HFF-Myc (cell line): ENCODE results near the gene USP26.
"Not testable (repeated sequence)": the region's sequence is repeated elsewhere in the genome, so short reads cannot be mapped to it uniquely, and the experiment has no call there.

ENCODE experiments used
- DNase-seq: peaks from one replicate; pipeline ENCODE4 v3.0.0-alpha.2; 2011; ENCODE audit warnings: low read depth; ENCODE audit errors: extremely low read depth
- H3K4me3 ChIP-seq: replicated peaks from 2 replicates; pipeline ENCODE4 v1.5.1; 2011; ENCODE audit warnings: low read depth, mild to moderate bottlenecking, control low read depth, low read length
- TF ChIP-seq, protein P1 (sequence below): IDR thresholded peaks from 2 replicates; pipeline ENCODE4 v1.5.1; 2012; ENCODE audit warnings: mild to moderate bottlenecking, low read depth, low read length, control low read depth; ENCODE audit errors: missing control alignments

Gene USP26

DNA sequence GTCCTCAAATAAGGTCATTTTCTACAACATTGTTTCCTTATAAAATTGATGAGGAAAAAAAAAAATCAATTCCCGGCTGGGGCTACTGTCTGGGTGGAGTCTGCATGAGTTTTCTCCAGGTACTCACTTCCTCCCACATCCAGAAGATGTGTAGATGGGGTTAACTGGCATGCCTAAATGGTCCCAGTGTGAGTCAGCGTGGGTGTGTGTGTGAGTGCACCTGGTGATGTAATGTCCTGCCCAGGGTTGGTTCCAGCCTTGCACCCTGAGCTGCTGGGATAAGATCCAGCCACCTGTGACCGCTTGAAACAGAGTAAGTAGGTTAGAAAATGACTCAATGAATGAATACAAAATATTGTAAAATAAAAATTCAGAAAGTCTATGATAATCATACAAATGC is 11.1 kb downstream of the USP26 start:
- no peak for DNase-seq
- TF ChIP-seq, protein P1, sequence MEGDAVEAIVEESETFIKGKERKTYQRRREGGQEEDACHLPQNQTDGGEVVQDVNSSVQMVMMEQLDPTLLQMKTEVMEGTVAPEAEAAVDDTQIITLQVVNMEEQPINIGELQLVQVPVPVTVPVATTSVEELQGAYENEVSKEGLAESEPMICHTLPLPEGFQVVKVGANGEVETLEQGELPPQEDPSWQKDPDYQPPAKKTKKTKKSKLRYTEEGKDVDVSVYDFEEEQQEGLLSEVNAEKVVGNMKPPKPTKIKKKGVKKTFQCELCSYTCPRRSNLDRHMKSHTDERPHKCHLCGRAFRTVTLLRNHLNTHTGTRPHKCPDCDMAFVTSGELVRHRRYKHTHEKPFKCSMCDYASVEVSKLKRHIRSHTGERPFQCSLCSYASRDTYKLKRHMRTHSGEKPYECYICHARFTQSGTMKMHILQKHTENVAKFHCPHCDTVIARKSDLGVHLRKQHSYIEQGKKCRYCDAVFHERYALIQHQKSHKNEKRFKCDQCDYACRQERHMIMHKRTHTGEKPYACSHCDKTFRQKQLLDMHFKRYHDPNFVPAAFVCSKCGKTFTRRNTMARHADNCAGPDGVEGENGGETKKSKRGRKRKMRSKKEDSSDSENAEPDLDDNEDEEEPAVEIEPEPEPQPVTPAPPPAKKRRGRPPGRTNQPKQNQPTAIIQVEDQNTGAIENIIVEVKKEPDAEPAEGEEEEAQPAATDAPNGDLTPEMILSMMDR, result no peak
- no peak overlapping the region for H3K4me3 ChIP-seq

DNA sequence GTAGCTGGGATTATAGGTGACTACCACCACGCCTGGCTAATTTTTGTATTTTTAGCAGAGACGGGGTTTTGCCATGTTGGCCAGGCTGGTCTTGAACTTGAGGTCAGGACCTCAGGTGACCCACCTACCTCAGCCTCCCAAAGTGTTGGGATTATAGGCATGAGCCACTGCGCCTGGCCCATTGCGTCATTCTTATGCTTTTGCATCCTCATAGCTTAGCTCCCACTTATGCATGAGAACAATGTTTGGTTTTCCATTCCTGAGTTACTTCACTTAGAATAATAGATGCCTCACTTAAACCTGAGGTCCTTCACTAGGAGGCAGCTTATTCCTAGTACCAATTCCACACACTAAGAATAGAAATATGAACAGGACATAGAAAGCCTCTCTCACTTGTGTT is 11.9 kb downstream of the USP26 start:
- DNase-seq, H3K4me3 ChIP-seq: not testable (repeated sequence)

DNA sequence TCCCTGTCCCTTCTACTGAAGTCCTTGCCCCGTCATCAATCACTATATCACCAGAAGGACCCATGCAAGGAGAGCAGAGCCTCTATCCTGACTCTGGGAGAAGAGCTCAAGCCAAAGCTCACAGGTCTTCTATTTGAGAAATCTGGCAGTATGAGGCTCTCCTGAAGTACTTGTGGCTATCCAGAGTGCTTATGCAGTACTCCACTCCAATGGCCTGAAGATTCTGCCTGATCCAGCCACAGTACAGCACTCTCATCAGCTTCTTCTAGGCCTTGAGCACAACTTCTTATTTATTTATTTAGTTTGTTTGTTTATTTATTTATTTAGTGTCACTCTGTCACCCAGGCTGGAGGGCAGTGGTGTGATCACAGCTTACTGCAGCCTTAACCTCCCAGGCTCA is 13.0 kb downstream of the USP26 start:
- TF ChIP-seq, protein P1, result no peak
- no peak for DNase-seq
- no peak overlapping the region for H3K4me3 ChIP-seq

DNA sequence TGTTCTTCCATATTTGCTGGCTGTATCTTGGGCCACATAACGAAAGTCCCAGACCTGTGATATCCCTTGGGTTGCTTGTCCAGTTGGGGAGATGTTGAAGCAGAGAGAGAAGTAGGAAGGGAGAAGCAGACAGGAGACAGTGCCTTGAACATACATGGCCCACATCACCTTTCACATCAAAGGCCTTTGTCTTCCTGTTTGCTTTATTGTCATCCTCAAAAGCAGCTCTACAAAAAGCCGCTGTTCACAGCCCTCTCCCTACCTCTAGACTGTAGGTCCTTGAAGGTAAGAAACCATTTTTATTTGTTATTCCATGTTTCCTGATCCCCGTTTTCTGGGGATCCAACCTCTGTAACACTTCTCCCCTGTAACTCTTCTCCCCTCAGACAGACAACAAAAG is 14.9 kb downstream of the USP26 start:
- DNase-seq, result no peak
- TF ChIP-seq, protein P1, result no peak
- no peak overlapping the region for H3K4me3 ChIP-seq

DNA sequence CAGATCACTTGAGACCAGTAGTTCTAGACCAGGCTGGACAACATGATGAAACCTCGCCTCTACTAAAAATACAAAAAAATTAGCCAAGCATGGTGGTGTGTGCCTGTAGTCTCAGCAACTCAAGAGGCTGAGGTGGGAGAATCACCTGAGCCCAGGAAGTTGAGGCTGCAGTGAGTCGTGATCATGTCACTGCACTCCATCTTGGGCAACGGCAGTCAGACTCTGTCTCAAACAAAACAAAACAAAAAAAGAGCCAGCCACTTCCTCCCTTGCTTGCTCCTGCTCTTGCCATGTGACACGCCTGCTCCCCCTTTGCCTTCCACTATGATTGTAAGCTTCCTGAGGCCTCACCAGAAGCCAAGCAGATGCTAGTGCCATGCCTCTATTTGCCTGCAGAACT is 19.1 kb downstream of the USP26 start:
- DNase-seq, H3K4me3 ChIP-seq: not testable (repeated sequence)

DNA sequence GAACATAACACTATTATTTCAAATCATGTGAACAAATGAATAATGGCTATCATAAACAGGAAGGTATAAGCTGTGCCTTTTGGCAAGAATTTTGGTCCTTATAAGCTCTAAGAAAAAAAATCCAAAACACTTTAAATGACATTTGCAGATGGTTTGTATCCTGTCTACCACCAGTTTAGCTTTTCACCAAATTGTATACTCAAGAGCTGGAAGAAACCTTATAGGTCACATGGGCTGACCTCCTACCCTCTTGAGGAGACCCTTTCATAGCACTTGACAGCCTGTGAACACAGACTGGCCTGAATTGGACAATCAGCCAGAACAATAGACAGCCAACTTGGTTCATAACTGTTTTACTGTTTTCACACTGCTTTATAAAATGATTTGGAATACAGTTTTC is 24.3 kb downstream of the USP26 start:
- H3K4me3 ChIP-seq, result no peak overlapping the region
- DNase-seq, result no peak
- TF ChIP-seq, protein P1, result no peak

DNA sequence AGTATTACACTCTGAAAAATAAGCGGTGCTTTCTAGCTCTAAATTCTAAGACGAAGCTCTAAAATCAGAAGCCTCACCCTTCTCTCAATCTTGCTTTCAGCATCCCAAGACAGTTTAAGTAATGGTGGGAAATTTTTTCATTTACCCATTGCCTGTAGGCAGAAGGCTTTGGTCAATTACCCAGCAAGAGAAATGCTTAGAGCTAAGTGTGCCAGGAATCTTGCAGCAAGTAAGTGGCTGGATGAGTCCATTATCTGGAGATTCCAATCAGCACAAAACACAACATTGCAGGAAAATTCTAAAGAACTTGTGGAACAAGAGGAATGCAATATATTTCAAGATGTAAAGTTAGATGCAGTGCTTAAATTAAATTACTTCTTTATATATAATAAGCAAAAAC is 28.4 kb downstream of the USP26 start:
- H3K4me3 ChIP-seq, result no peak overlapping the region
- DNase-seq, result no peak
- TF ChIP-seq, protein P1, result no peak

DNA sequence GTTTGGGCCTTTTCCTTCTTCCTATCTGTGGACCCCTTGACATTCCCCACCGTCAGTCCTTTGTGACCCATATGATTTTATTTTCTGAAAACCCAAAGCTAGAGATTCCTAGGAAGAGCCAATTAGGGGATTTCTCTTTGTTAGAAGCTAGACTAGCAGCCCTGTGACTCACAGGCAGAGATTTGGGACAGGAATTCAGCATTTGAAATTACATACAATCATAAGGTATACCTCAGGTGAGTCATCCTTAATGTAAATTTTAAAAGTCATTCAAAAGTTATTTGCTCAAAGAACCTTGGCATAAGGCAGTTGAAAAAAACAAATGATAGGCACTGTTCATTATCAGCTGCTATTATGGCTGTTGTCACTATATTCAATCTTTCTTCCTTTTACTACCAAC is 40.6 kb downstream of the USP26 start:
- no peak for DNase-seq
- no peak overlapping the region for H3K4me3 ChIP-seq
- TF ChIP-seq, protein P1, result no peak
